Naive thymus-derived CD8-positive, alpha-beta T cell (primary cell): ENCODE data around the gene C2CD2. TPM values are rescaled to one million over a fixed set of nuclear protein-coding genes. Genes with fewer than 3 reads are reported as not detected.
"Not testable (repeated sequence)": the region's sequence is repeated elsewhere in the genome, so short reads cannot be mapped to it uniquely, and the experiment has no call there.

Source experiments
- ATAC-seq, 2 donors: fragments of 150-1000 bp; cut with Tn5 transposase in 1 of 2; sonication (Bioruptor Pico), chemical (Tn5 transposase) in 1 of 2; 1 replicate in 1 of 2; 2 replicates in 1 of 2; pipeline ENCODE4 v1.10.0; 2021; ENCODE audit warnings: mild to moderate bottlenecking in 2 of 2, moderate library complexity in 2 of 2
- POLR2A ChIA-PET: fragments of 350-600 bp; sonication (Branson Sonifier 250); formaldehyde crosslinking; loops from one replicate; lab custom pipeline; 2021; ENCODE audit warnings: antibody characterized with exemption; lab: Charles Lee
- DNase-seq, 10 donors: peaks; one replicate each; pipeline versions ENCODE4 v3.0.0 to v3.0.0-alpha.2; 2020 to 2022
- H3K27ac Mint-ChIP-seq, 10 donors: one replicate each; pipeline ENCODE4 v1.8.0; 2020 to 2022; ENCODE audit warnings: mild to moderate bottlenecking in 10 of 10, mixed read lengths in 10 of 10, moderate library complexity in 4 of 10, inconsistent platforms in 1 of 10
- H3K27me3 Mint-ChIP-seq, 5 donors: one replicate each; pipeline ENCODE4 v1.8.0; 2021 to 2022; ENCODE audit warnings: mixed read lengths in 5 of 5
- H3K36me3 Mint-ChIP-seq, 3 donors: one replicate each; pipeline ENCODE4 v1.8.0; 2020 to 2022; ENCODE audit warnings: mixed read lengths in 3 of 3, mild to moderate bottlenecking in 2 of 3, inconsistent platforms in 1 of 3
- H3K4me1 Mint-ChIP-seq, 4 donors: one replicate each; pipeline ENCODE4 v1.8.0; 2021 to 2022; ENCODE audit warnings: mixed read lengths in 4 of 4
- H3K4me3 Mint-ChIP-seq, 10 donors: one replicate each; pipeline ENCODE4 v1.8.0; 2020 to 2022; ENCODE audit warnings: mild to moderate bottlenecking in 10 of 10, mixed read lengths in 10 of 10, moderate library complexity in 6 of 10, inconsistent platforms in 1 of 10
- H3K9me3 Mint-ChIP-seq, 9 donors: one replicate each; pipeline ENCODE4 v1.8.0; 2020 to 2022; ENCODE audit warnings: mixed read lengths in 9 of 9, mild to moderate bottlenecking in 3 of 9, inconsistent platforms in 1 of 9, moderate library complexity in 1 of 9
- polyA plus RNA-seq, 3 donors: library from polyadenylated mRNA; unstranded; fragments of 300-500 nt; fragmentation: Illumina TruSeq; gene quantifications; one replicate each; pipeline ENCODE4 v1.2.3, GENCODE V29; 2021
- total RNA-seq, 8 experiments: library from RNA in 2 of 8; stranded (reverse) in 2 of 8; gene quantifications; one replicate each; pipeline ENCODE4 v1.2.3 and lab custom pipeline; 2021 to 2026

Gene C2CD2
- total and polyA plus RNA-seq, 5 experiments from 2014 or later: 2.4 to 14.6 (median 3.7) TPM

GRCh38 chr21:41953249-41953830 lies 478 bp downstream of the C2CD2 start:
- no peaks in the 10 kb centered on the region for H3K36me3 Mint-ChIP-seq
- DNase-seq: peak in 2 of 10 donors; percentile 5 to 15
- peak; percentile 56 to 65 for ATAC-seq
- peak overlapping the region in 1 of 10 donors; percentile 51 for H3K27ac Mint-ChIP-seq
- H3K27me3 Mint-ChIP-seq: peaks cover 6 to 23% (median 12%) of the 10 kb centered on the region in 5 donors
- H3K4me1 Mint-ChIP-seq: peaks cover 12 to 19% (median 17%) of the 10 kb centered on the region in 4 donors
- H3K9me3 Mint-ChIP-seq: no peaks in the 10 kb centered on the region
- peak overlapping the region in 9 of 10 donors; percentile 52 to 72 (median 67) for H3K4me3 Mint-ChIP-seq
- POLR2A ChIA-PET: interaction anchor here (0.5 kb wide), 1 partner anchor 542 kb away, joined by 3 read pairs; no protein-coding TSS in a partner anchor

- Mint-ChIP-seq H3K4me3 (peak overlapping the region; percentile 52 to 78 (median 68)), H3K9me3 (no peaks in the 10 kb centered on the region), H3K36me3 (no peaks in the 10 kb centered on the region), H3K4me1 (peaks cover 12 to 19% (median 18%) of the 10 kb centered on the region in 4 donors), H3K27me3 (peaks cover 6 to 23% (median 12%) of the 10 kb centered on the region in 5 donors), H3K27ac (peak overlapping the region in 3 of 10 donors; percentile 37 to 51 (median 46))
- peak; percentile 7 to 9 for ATAC-seq
- DNase-seq: no peak
- POLR2A ChIA-PET: no interaction called here
These were observed 1.1 kb downstream of the C2CD2 start for GRCh38 chr21:41952568-41953248.

GRCh38 chr21:41951876-41952567 lies 1.8 kb downstream of the C2CD2 start:
- peaks cover 6 to 23% (median 11%) of the 10 kb centered on the region in 5 donors for H3K27me3 Mint-ChIP-seq
- H3K9me3 Mint-ChIP-seq: no peaks in the 10 kb centered on the region
- ATAC-seq (no peak), DNase-seq (no peak)
- no peaks in the 10 kb centered on the region for H3K36me3 Mint-ChIP-seq
- peak overlapping the region; percentile 27 to 78 (median 68) for H3K4me3 Mint-ChIP-seq
- H3K27ac Mint-ChIP-seq: peak overlapping the region in 3 of 10 donors; percentile 17 to 70 (median 30)
- POLR2A ChIA-PET: no interaction called here
- H3K4me1 Mint-ChIP-seq: peaks cover 12 to 19% (median 16%) of the 10 kb centered on the region in 4 donors

- POLR2A ChIA-PET: no interaction called here
- peak overlapping the region in 1 of 10 donors; percentile 69 for H3K4me3 Mint-ChIP-seq
- H3K4me1 Mint-ChIP-seq: peaks cover 12 to 19% (median 14%) of the 10 kb centered on the region in 4 donors
- no peaks in the 10 kb centered on the region for H3K9me3 Mint-ChIP-seq
- H3K36me3 Mint-ChIP-seq: no peaks in the 10 kb centered on the region
- DNase-seq (no peak), ATAC-seq (no peak)
- H3K27me3 Mint-ChIP-seq: peaks cover 5 to 21% (median 11%) of the 10 kb centered on the region in 5 donors
- H3K27ac Mint-ChIP-seq: no peak overlapping the region
These were observed 2.9 kb downstream of the C2CD2 start for GRCh38 chr21:41950941-41951351.

- ATAC-seq, H3K4me3 Mint-ChIP-seq, DNase-seq, H3K36me3 Mint-ChIP-seq, POLR2A ChIA-PET, H3K9me3 Mint-ChIP-seq, H3K27ac Mint-ChIP-seq, H3K27me3 Mint-ChIP-seq: not testable (repeated sequence)
- H3K4me1 Mint-ChIP-seq: peaks cover 6 to 15% (median 9%) of the 10 kb centered on the region in 4 donors
These were observed 4.2 kb downstream of the C2CD2 start for GRCh38 chr21:41949631-41950030.

- no peaks in the 10 kb centered on the region for H3K36me3 Mint-ChIP-seq
- H3K9me3 Mint-ChIP-seq: no peaks in the 10 kb centered on the region
- DNase-seq (no peak), ATAC-seq (no peak)
- H3K27me3 Mint-ChIP-seq: peaks cover 0 to 4% (median 0%) of the 10 kb centered on the region in 5 donors
- peaks cover 0 to 9% (median 4%) of the 10 kb centered on the region in 4 donors for H3K4me1 Mint-ChIP-seq
- no peak overlapping the region for H3K27ac Mint-ChIP-seq
- POLR2A ChIA-PET: interaction anchor here (1.1 kb wide), 1 partner anchor 53 kb away, joined by 3 read pairs; no protein-coding TSS in a partner anchor
- H3K4me3 Mint-ChIP-seq: no peak overlapping the region
These were observed 4.9 kb downstream of the C2CD2 start for GRCh38 chr21:41948901-41949300.

- Mint-ChIP-seq H3K27me3 (peaks cover 0 to 4% (median 0%) of the 10 kb centered on the region in 5 donors), H3K4me1 (peaks cover 0 to 9% (median 4%) of the 10 kb centered on the region in 4 donors), H3K36me3 (no peaks in the 10 kb centered on the region), H3K27ac (peak overlapping the region in 2 of 10 donors; percentile 25 to 29), H3K9me3 (no peaks in the 10 kb centered on the region), H3K4me3 (no peak overlapping the region)
- POLR2A ChIA-PET: interaction anchor here (1.1 to 1.4 kb wide), 2 partner anchors 9 to 52 kb away, joined by 3 read pairs; no protein-coding TSS in a partner anchor
- no peak for ATAC-seq
- no peak for DNase-seq
These were observed 5.5 kb downstream of the C2CD2 start for GRCh38 chr21:41948078-41948895.

- H3K27ac Mint-ChIP-seq: no peak overlapping the region
- POLR2A ChIA-PET: interaction anchor here (0.5 kb wide), 1 partner anchor 24 kb away, joined by 3 read pairs; no protein-coding TSS in a partner anchor
- no peaks in the 10 kb centered on the region for H3K27me3 Mint-ChIP-seq
- H3K9me3 Mint-ChIP-seq: no peaks in the 10 kb centered on the region
- H3K36me3 Mint-ChIP-seq: no peaks in the 10 kb centered on the region
- H3K4me3 Mint-ChIP-seq: no peak overlapping the region
- ATAC-seq (no peak), DNase-seq (no peak)
- peaks cover 0 to 5% (median 0%) of the 10 kb centered on the region in 4 donors for H3K4me1 Mint-ChIP-seq
These were observed 7.8 kb downstream of the C2CD2 start for GRCh38 chr21:41945982-41946381.

- Mint-ChIP-seq H3K27ac (no peak overlapping the region), H3K9me3 (no peaks in the 10 kb centered on the region), H3K27me3 (no peaks in the 10 kb centered on the region), H3K36me3 (no peaks in the 10 kb centered on the region), H3K4me1 (peaks cover 0 to 5% (median 0%) of the 10 kb centered on the region in 4 donors), H3K4me3 (no peak overlapping the region)
- ATAC-seq (no peak), DNase-seq (no peak)
- POLR2A ChIA-PET: no interaction called here
These were observed 10.0 kb downstream of the C2CD2 start for GRCh38 chr21:41943851-41944250.

- Mint-ChIP-seq H3K4me3 (no peak overlapping the region), H3K9me3 (no peaks in the 10 kb centered on the region), H3K27me3 (no peaks in the 10 kb centered on the region), H3K4me1 (peaks cover 0 to 2% (median 0%) of the 10 kb centered on the region in 4 donors), H3K27ac (peak overlapping the region in 2 of 10 donors; percentile 11 to 57), H3K36me3 (no peaks in the 10 kb centered on the region)
- no peak for DNase-seq
- POLR2A ChIA-PET: no interaction called here
- ATAC-seq: no peak
These were observed 11.4 kb downstream of the C2CD2 start for GRCh38 chr21:41942457-41942856.

GRCh38 chr21:41941941-41942340 lies 11.9 kb downstream of the C2CD2 start:
- Mint-ChIP-seq H3K27me3 (no peaks in the 10 kb centered on the region), H3K36me3 (no peaks in the 10 kb centered on the region), H3K4me1 (peaks cover 0 to 2% (median 0%) of the 10 kb centered on the region in 4 donors), H3K4me3 (no peak overlapping the region), H3K27ac (no peak overlapping the region), H3K9me3 (no peaks in the 10 kb centered on the region)
- POLR2A ChIA-PET: no interaction called here
- no peak for DNase-seq
- no peak for ATAC-seq

- peaks cover 0 to 2% (median 0%) of the 10 kb centered on the region in 4 donors for H3K4me1 Mint-ChIP-seq
- no peaks in the 10 kb centered on the region for H3K36me3 Mint-ChIP-seq
- peak overlapping the region in 1 of 10 donors; percentile 11 for H3K27ac Mint-ChIP-seq
- H3K4me3 Mint-ChIP-seq: no peak overlapping the region
- no peak for DNase-seq
- no peaks in the 10 kb centered on the region for H3K9me3 Mint-ChIP-seq
- no peak for ATAC-seq
- no peaks in the 10 kb centered on the region for H3K27me3 Mint-ChIP-seq
- POLR2A ChIA-PET: no interaction called here
These were observed 13.4 kb downstream of the C2CD2 start for GRCh38 chr21:41940431-41940830.
